Lung (tissue), 16 donors: ENCODE results near the gene CEP85L. TPM values are rescaled to one million over a fixed set of nuclear protein-coding genes. Genes with fewer than 3 reads are reported as not detected.

ENCODE experiments used
- ATAC-seq: fragments of 200-7000 bp; cut with Tn5 transposase; one replicate; pipeline ENCODE4 v1.9.1; 2020; ENCODE audit warnings: moderate number of reproducible peaks; ENCODE audit not compliant: insufficient read depth, low FRiP score
- DNase-seq, 3 donors: peaks; one replicate each; pipeline ENCODE4 v3.0.0-alpha.2; 2013 to 2017
- H3K27ac ChIP-seq, 2 donors: one replicate each; pipeline ENCODE4 v1.5.1; 2013; ENCODE audit warnings: mild to moderate bottlenecking in 2 of 2, moderate library complexity in 2 of 2, control low read depth in 1 of 2, inconsistent platforms in 1 of 2, low read depth in 1 of 2, low read length in 1 of 2
- H3K27me3 ChIP-seq, 3 donors: one replicate each; pipeline ENCODE4 v1.5.1; 2013; ENCODE audit warnings: low read length in 2 of 3; ENCODE audit not compliant: control insufficient read depth in 3 of 3, insufficient read depth in 3 of 3
- H3K36me3 ChIP-seq, 4 donors: one replicate each; pipeline ENCODE4 v1.5.1; 2013; ENCODE audit warnings: low read length in 4 of 4, mild to moderate bottlenecking in 1 of 4, moderate library complexity in 1 of 4; ENCODE audit not compliant: control insufficient read depth in 4 of 4, insufficient read depth in 4 of 4
- H3K4me1 ChIP-seq, 5 donors: one replicate each; pipeline ENCODE4 v1.5.1; 2013; ENCODE audit warnings: low read length in 5 of 5, mild to moderate bottlenecking in 2 of 5, moderate library complexity in 1 of 5; ENCODE audit not compliant: control insufficient read depth in 5 of 5, insufficient read depth in 5 of 5
- H3K4me3 ChIP-seq: one replicate; pipeline ENCODE4 v1.5.1; 2013; ENCODE audit warnings: mild to moderate bottlenecking, control low read depth, moderate library complexity
- H3K9ac ChIP-seq, 2 donors: one replicate each; pipeline ENCODE4 v1.5.1; 2013; ENCODE audit warnings: low read length in 2 of 2, control low read depth in 1 of 2; ENCODE audit not compliant: insufficient read depth in 1 of 2
- H3K9me3 ChIP-seq, 4 donors: one replicate each; pipeline ENCODE4 v1.5.1; 2013; ENCODE audit warnings: low read length in 3 of 4, mild to moderate bottlenecking in 1 of 4, moderate library complexity in 1 of 4; ENCODE audit not compliant: control insufficient read depth in 4 of 4, insufficient read depth in 3 of 4
- CTCF ChIP-seq: IDR thresholded peaks from 2 replicates; pipeline ENCODE4 v1.5.1; 2012; ENCODE audit warnings: mild to moderate bottlenecking; ENCODE audit errors: control extremely low read depth, extremely low read depth
- WGBS, 2 donors: extraction: QIAGEN DNeasy Blood & Tissue Kit; methylation state at CpG; one replicate each; pipeline ENCODE4 v1.1.7; 2013; 5-methylcytosine and 5-hydroxymethylcytosine counted together
- long read RNA-seq, 5 donors: transcript quantifications; one replicate each; lab custom pipeline, GENCODE V29; 2026
- polyA plus RNA-seq, 2 donors: library from polyadenylated mRNA; stranded (reverse); fragments of 200-250 nt; gene quantifications; one replicate each; pipeline ENCODE4 v1.2.1, GENCODE V29; 2013
- total RNA-seq, 2 donors: library from RNA; depleted of rRNA in 1 of 2; stranded (reverse); fragments of >200 nt in 1 of 2; gene quantifications; one replicate each; pipeline ENCODE4 v1.2.1, GENCODE V29; 2014 to 2021
- donor health status: control.
- donor health status: control.
- donor health status: Bipolar disorder and iron deficiency.
- donor health status: healthy.
- donor health status: DM: yes; HTN: yes; CAD: no.

CEP85L gene
- 10 to 100 TPM; 12.5 to 40.8 TPM for total RNA-seq
- 1 to 10 TPM; 1.3 to 1.6 TPM for polyA plus RNA-seq
- long read RNA-seq, donor 1, partial matches to known transcripts: 0 of 1 reads
- long read RNA-seq, donor 1, other reads (novel, unspliced or antisense): 0 of 1 reads
- long read RNA-seq, donor 2: 0 reads
- long read RNA-seq, donor 3: 0 reads
- long read RNA-seq, donor 4: 0 reads
- long read RNA-seq, donor 5: 0 reads

- H3K27me3 ChIP-seq: peaks cover 0 to 6% (median 0%) of the 10 kb centered on the region in 3 donors
- H3K4me1 ChIP-seq: peaks cover 0 to 14% (median 0%) of the 10 kb centered on the region in 5 donors
- peak within 1 kb of the TSS; percentile 98 for H3K4me3 ChIP-seq
- no peak for TF ChIP-seq CTCF
- peaks cover 0 to 8% (median 0%) of the 10 kb centered on the region in 4 donors for H3K36me3 ChIP-seq
- 0 to 1% methylated on average over 59 to 77 of the region's 77 CpGs for WGBS, 2 donors
- DNase-seq: peak; percentile 96 to 97 (median 96)
- ATAC-seq: peak; percentile 96
- peak within 1 kb of the TSS; percentile 97 to 100 for H3K27ac ChIP-seq
- H3K9ac ChIP-seq: peak within 1 kb of the TSS; percentile 80 to 81
- no peaks in the 10 kb centered on the region for H3K9me3 ChIP-seq
These were observed at the start of gene CEP85L for GRCh38 chr6:118651282-118652050. Gene CEP85L (minus strand): TSS chr6:118651591. CDS start chr6:118651269, 322 bp downstream.

GRCh38 chr6:118700531-118700930 lies 49.1 kb upstream of the CEP85L start:
- Histone ChIP-seq H3K4me3 (no peak overlapping the region), H3K27me3 (no peaks in the 10 kb centered on the region), H3K27ac (no peak overlapping the region), H3K9ac (no peak overlapping the region), H3K4me1 (peaks cover 0 to 7% (median 0%) of the 10 kb centered on the region in 5 donors), H3K9me3 (no peaks in the 10 kb centered on the region), H3K36me3 (no peaks in the 10 kb centered on the region)
- DNase-seq (no peak), ATAC-seq (no peak)
- WGBS, 2 donors: 87 to 97% methylated on average over 2 of the region's 2 CpGs
- TF ChIP-seq CTCF: no peak

GRCh38 chr6:118697554-118697953 lies 46.2 kb upstream of the CEP85L start:
- no peak for DNase-seq
- no peak for ATAC-seq
- WGBS, 2 donors: 87 to 93% methylated on average over 3 of the region's 3 CpGs
- Histone ChIP-seq H3K9me3 (no peaks in the 10 kb centered on the region), H3K4me3 (no peak overlapping the region), H3K9ac (no peak overlapping the region), H3K4me1 (no peaks in the 10 kb centered on the region), H3K36me3 (no peaks in the 10 kb centered on the region), H3K27me3 (no peaks in the 10 kb centered on the region), H3K27ac (no peak overlapping the region)
- no peak for TF ChIP-seq CTCF
